HG02571 (cell line): Measurements from ENCODE around the gene ZKSCAN2.

Experiments used
- ATAC-seq: cut with Tn5 transposase; IDR thresholded peaks from one replicate; pipeline ENCODE4 v1.9.1; 2021; ENCODE audit warnings: mild to moderate bottlenecking, moderate library complexity; ENCODE audit not compliant: unreplicated experiment

Gene ZKSCAN2

GRCh38 chr16:25224731-25225319 lies 32.8 kb downstream of the ZKSCAN2 start:
- ATAC-seq = no peak

- no peak for ATAC-seq
These were observed 33.7 kb downstream of the ZKSCAN2 start for GRCh38 chr16:25223964-25224363.

GRCh38 chr16:25222959-25223358 lies 34.7 kb downstream of the ZKSCAN2 start:
- ATAC-seq = no peak

- no peak for ATAC-seq
These were observed 38.4 kb downstream of the ZKSCAN2 start for GRCh38 chr16:25219070-25219737.

- ATAC-seq = no peak
These were observed 39.7 kb downstream of the ZKSCAN2 start for GRCh38 chr16:25217921-25218320.

- ATAC-seq = no peak
These were observed 40.5 kb downstream of the ZKSCAN2 start for GRCh38 chr16:25217112-25217511.

GRCh38 chr16:25213709-25214397 lies 43.8 kb downstream of the ZKSCAN2 start:
- no peak for ATAC-seq

- no peak for ATAC-seq
These were observed 45.0 kb downstream of the ZKSCAN2 start for GRCh38 chr16:25212636-25213035.

- ATAC-seq = no peak
These were observed 46.9 kb downstream of the ZKSCAN2 start for GRCh38 chr16:25210758-25211157.

- ATAC-seq = no peak
These were observed 58.2 kb downstream of the ZKSCAN2 start for GRCh38 chr16:25199457-25199856.

GRCh38 chr16:25198021-25198420 lies 59.6 kb downstream of the ZKSCAN2 start:
- no peak for ATAC-seq

GRCh38 chr16:25194273-25194878 lies 63.3 kb downstream of the ZKSCAN2 start:
- no peak for ATAC-seq

GRCh38 chr16:25192096-25192495 lies 65.5 kb downstream of the ZKSCAN2 start:
- no peak for ATAC-seq

GRCh38 chr16:25189305-25189704 lies 68.3 kb downstream of the ZKSCAN2 start:
- no peak for ATAC-seq

GRCh38 chr16:25187491-25187795 lies 70.2 kb downstream of the ZKSCAN2 start:
- no peak for ATAC-seq
